GM21447 (cell line): ENCODE data around the gene MCF2L.

Experiments
- ATAC-seq: cut with Tn5 transposase; IDR thresholded peaks from one replicate; pipeline ENCODE4 v1.9.1; 2021; ENCODE audit not compliant: unreplicated experiment

MCF2L gene

GRCh38 chr13:112997188-112998130 lies 28.4 kb downstream of the MCF2L start:
- ATAC-seq = no peak

GRCh38 chr13:112998521-112999280 lies 29.7 kb downstream of the MCF2L start:
- ATAC-seq = no peak

GRCh38 chr13:112999414-113000177 lies 30.6 kb downstream of the MCF2L start:
- no peak for ATAC-seq

- no peak for ATAC-seq
These were observed 31.6 kb downstream of the MCF2L start for GRCh38 chr13:113000575-113000974.

- ATAC-seq = no peak
These were observed 32.5 kb downstream of the MCF2L start for GRCh38 chr13:113001241-113002140.

GRCh38 chr13:113002206-113002912 lies 33.3 kb downstream of the MCF2L start:
- no peak for ATAC-seq

- no peak for ATAC-seq
These were observed 33.9 kb downstream of the MCF2L start for GRCh38 chr13:113002913-113003290.

- no peak for ATAC-seq
These were observed 35.1 kb downstream of the MCF2L start for GRCh38 chr13:113004126-113004525.

- no peak for ATAC-seq
These were observed 36.3 kb downstream of the MCF2L start for GRCh38 chr13:113005076-113005865.

GRCh38 chr13:113005997-113006396 lies 37.0 kb downstream of the MCF2L start:
- no peak for ATAC-seq

- ATAC-seq = no peak
These were observed 37.6 kb downstream of the MCF2L start for GRCh38 chr13:113006660-113007059.

- no peak for ATAC-seq
These were observed 39.8 kb downstream of the MCF2L start for GRCh38 chr13:113008851-113009250.

- no peak for ATAC-seq
These were observed 40.9 kb downstream of the MCF2L start for GRCh38 chr13:113009743-113010509.

- ATAC-seq = no peak
These were observed 41.5 kb downstream of the MCF2L start for GRCh38 chr13:113010510-113010865.

- no peak for ATAC-seq
These were observed 44.3 kb downstream of the MCF2L start for GRCh38 chr13:113013303-113013702.

- ATAC-seq = no peak
These were observed 45.1 kb downstream of the MCF2L start for GRCh38 chr13:113013878-113014751.
